Amniotic stem cell (primary cell): Measurements from ENCODE around the gene LACC1.
A peak's percentile ranks its signal among the peaks of the same experiment; 100 is the strongest.

Experiments used
- DNase-seq: peaks from one replicate; lab custom pipeline; 2025; lab: John Stamatoyannopoulos, UW

LACC1 gene

GRCh38 chr13:43884222-43884621 lies 4.5 kb downstream of the LACC1 start:
- DNase-seq, result no peak

GRCh38 chr13:43894438-43894837 lies 14.7 kb downstream of the LACC1 start:
- no peak for DNase-seq

GRCh38 chr13:43895940-43896339 lies 16.2 kb downstream of the LACC1 start:
- DNase-seq, result no peak

- peak; percentile 47 for DNase-seq
Measured at GRCh38 chr13:43905435-43906031, 25.8 kb downstream of the LACC1 start.

GRCh38 chr13:43908156-43909126 lies 28.7 kb downstream of the LACC1 start:
- peak; percentile 36 for DNase-seq

GRCh38 chr13:43910856-43911255 lies 31.2 kb downstream of the LACC1 start:
- no peak for DNase-seq

GRCh38 chr13:43911278-43911677 lies 31.6 kb downstream of the LACC1 start:
- no peak for DNase-seq

- DNase-seq, result no peak
Measured at GRCh38 chr13:43911871-43912270, 32.2 kb downstream of the LACC1 start.

- DNase-seq, result no peak
Measured at GRCh38 chr13:43915451-43915850, 35.7 kb downstream of the LACC1 start.

GRCh38 chr13:43916828-43917227 lies 37.1 kb downstream of the LACC1 start:
- DNase-seq, result no peak

- no peak for DNase-seq
Measured at GRCh38 chr13:43918636-43919035, 38.9 kb downstream of the LACC1 start.

GRCh38 chr13:43920965-43921674 lies 41.4 kb downstream of the LACC1 start:
- DNase-seq, result no peak

GRCh38 chr13:43924549-43925245 lies 45.0 kb downstream of the LACC1 start:
- DNase-seq, result no peak

- DNase-seq, result no peak
Measured at GRCh38 chr13:43929947-43930346, 50.2 kb downstream of the LACC1 start.

GRCh38 chr13:43933378-43933777 lies 53.7 kb downstream of the LACC1 start:
- DNase-seq, result no peak

- DNase-seq, result no peak
Measured at GRCh38 chr13:43934273-43934672, 54.6 kb downstream of the LACC1 start.

- DNase-seq, result no peak
Measured at GRCh38 chr13:43935878-43936277, 56.2 kb downstream of the LACC1 start.

- no peak for DNase-seq
Measured at GRCh38 chr13:43936647-43937046, 56.9 kb downstream of the LACC1 start.

- DNase-seq, result no peak
Measured at GRCh38 chr13:43937839-43938238, 58.1 kb downstream of the LACC1 start.

GRCh38 chr13:43938449-43938848 lies 58.7 kb downstream of the LACC1 start:
- DNase-seq, result no peak

- DNase-seq, result no peak
Measured at GRCh38 chr13:43939086-43939485, 59.4 kb downstream of the LACC1 start.

GRCh38 chr13:43942286-43942685 lies 62.6 kb downstream of the LACC1 start:
- no peak for DNase-seq
